GM12801 (cell line): ENCODE results near the gene NFKBIA.

Experiments
- CTCF ChIP-seq: IDR thresholded peaks from one replicate; pipeline ENCODE4 v1.5.1; 2011; ENCODE audit warnings: control low read depth; ENCODE audit not compliant: insufficient read length; ENCODE audit errors: extremely low read depth

The NFKBIA gene

GRCh38 chr14:35387219-35387618 is 17.3 kb downstream of the NFKBIA start:
- TF ChIP-seq CTCF: no peak

- TF ChIP-seq CTCF: no peak
These were observed 17.9 kb downstream of the NFKBIA start for GRCh38 chr14:35386673-35387125.

- TF ChIP-seq CTCF: no peak
These were observed 19.3 kb downstream of the NFKBIA start for GRCh38 chr14:35385042-35385839.

GRCh38 chr14:35384455-35385041 is 20.0 kb downstream of the NFKBIA start:
- no peak for TF ChIP-seq CTCF

- no peak for TF ChIP-seq CTCF
These were observed 20.7 kb downstream of the NFKBIA start for GRCh38 chr14:35383569-35384454.

GRCh38 chr14:35380794-35381193 is 23.8 kb downstream of the NFKBIA start:
- TF ChIP-seq CTCF: no peak

- no peak for TF ChIP-seq CTCF
These were observed 25.9 kb downstream of the NFKBIA start for GRCh38 chr14:35378425-35379233.
